Calu3 (cell line): ENCODE measurements around the gene HMCN1. TPM values are rescaled to one million over a fixed set of nuclear protein-coding genes. Genes with fewer than 3 reads are reported as not detected.

ENCODE experiments used
- BruUV-seq: library from RNA; stranded (reverse); fragments of 400-500 nt; replicated peaks from 2 replicates; lab custom pipeline; 2021; lab: Mats Ljungman, UMichigan
- CTCF ChIA-PET: fragments of 300-600 bp; sonication (Branson Sonifier 250); formaldehyde crosslinking; loops from one replicate; lab custom pipeline; 2022; ENCODE audit warnings: antibody characterized with exemption; lab: Charles Lee
- DNase-seq: peaks from one replicate; pipeline ENCODE4 v3.0.0; 2022
- H3K27ac Mint-ChIP-seq: one replicate; pipeline ENCODE4 v1.8.0; 2022; ENCODE audit warnings: mixed read lengths; ENCODE audit not compliant: unreplicated experiment
- H3K27me3 Mint-ChIP-seq: one replicate; pipeline ENCODE4 v1.8.0; 2022; ENCODE audit warnings: mixed read lengths; ENCODE audit not compliant: unreplicated experiment
- H3K36me3 Mint-ChIP-seq: one replicate; pipeline ENCODE4 v1.8.0; 2022; ENCODE audit warnings: mild to moderate bottlenecking, moderate library complexity, mixed read lengths; ENCODE audit not compliant: insufficient read depth, unreplicated experiment
- H3K4me1 Mint-ChIP-seq: one replicate; pipeline ENCODE4 v1.8.0; 2022; ENCODE audit warnings: mild to moderate bottlenecking, low read depth, mixed read lengths; ENCODE audit not compliant: unreplicated experiment
- H3K4me3 Mint-ChIP-seq: one replicate; pipeline ENCODE4 v1.8.0; 2022; ENCODE audit warnings: mild to moderate bottlenecking, low read depth, moderate library complexity, mixed read lengths; ENCODE audit not compliant: unreplicated experiment
- H3K9me3 Mint-ChIP-seq: one replicate; pipeline ENCODE4 v1.8.0; 2022; ENCODE audit warnings: low read depth, mixed read lengths; ENCODE audit not compliant: unreplicated experiment
- CTCF ChIP-seq: fragments of 200-600 bp; IDR thresholded peaks from one replicate; pipeline ENCODE4 v1.8.0; 2022; ENCODE audit warnings: antibody characterized with exemption; ENCODE audit not compliant: unreplicated experiment
- intact Hi-C: fragments of 100-400 bp; cut with micrococcal nuclease; formaldehyde crosslinking; loops from one replicate; pipeline ENCODE4 v1.10.0; 2022; ENCODE audit not compliant: unreplicated experiment
- total RNA-seq: library from RNA; stranded (reverse); gene quantifications from 2 replicates; pipeline ENCODE4 v1.2.3, GENCODE V29; 2022

The HMCN1 gene
- total RNA-seq, 1 experiment from 2014 or later: 0.05 TPM

DNA sequence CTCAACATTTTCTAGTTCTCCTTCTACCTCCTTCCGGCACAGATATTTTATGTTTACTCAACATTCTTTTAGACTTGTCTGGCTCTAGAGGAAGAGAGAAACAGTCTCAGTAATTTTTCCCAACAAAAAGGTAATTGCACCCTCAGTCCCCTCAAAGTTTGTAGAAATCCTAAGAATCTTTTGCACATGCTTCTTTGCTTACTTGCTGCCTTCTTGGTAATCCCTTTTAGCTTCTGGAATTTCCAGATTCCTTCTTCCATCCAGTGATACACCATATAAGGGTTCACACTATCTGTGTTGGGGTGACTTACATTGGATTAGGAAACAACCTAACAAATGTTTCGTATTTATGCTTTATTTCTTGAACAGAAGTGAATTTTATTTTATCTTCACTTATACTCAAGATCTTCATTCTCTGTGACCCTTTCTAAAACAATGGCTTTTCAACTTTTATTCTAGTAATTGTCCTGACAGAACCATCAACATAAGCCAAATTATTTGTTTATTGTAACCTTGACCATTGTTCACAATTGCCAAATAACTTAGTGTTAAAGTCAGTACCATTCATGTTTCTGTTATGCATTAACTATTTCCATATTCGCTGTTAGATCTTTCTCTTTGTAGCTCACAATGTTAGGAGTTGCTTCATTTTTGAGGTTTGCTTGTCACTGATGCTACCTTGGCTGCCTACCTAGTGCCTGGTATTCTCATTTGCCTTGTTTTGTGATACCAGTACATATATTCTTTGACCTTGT lies 238.1 kb downstream of the HMCN1 start:
- Mint-ChIP-seq H3K27ac (no peak overlapping the region), H3K4me3 (no peak overlapping the region), H3K4me1 (no peaks in the 10 kb centered on the region), H3K9me3 (no peaks in the 10 kb centered on the region), H3K36me3 (no peaks in the 10 kb centered on the region), H3K27me3 (no peaks in the 10 kb centered on the region)
- no peak for TF ChIP-seq CTCF
- intact Hi-C loops: no loop called here
- CTCF ChIA-PET: interaction anchor here (1.1 kb wide), 1 partner anchor 9 kb away, joined by 4 read pairs; no protein-coding TSS in a partner anchor
- BruUV-seq: no TSS peak
- DNase-seq: no peak

GRCh38 chr1:185973645-185974044 lies 239.5 kb downstream of the HMCN1 start:
- intact Hi-C loops: no loop called here

DNA sequence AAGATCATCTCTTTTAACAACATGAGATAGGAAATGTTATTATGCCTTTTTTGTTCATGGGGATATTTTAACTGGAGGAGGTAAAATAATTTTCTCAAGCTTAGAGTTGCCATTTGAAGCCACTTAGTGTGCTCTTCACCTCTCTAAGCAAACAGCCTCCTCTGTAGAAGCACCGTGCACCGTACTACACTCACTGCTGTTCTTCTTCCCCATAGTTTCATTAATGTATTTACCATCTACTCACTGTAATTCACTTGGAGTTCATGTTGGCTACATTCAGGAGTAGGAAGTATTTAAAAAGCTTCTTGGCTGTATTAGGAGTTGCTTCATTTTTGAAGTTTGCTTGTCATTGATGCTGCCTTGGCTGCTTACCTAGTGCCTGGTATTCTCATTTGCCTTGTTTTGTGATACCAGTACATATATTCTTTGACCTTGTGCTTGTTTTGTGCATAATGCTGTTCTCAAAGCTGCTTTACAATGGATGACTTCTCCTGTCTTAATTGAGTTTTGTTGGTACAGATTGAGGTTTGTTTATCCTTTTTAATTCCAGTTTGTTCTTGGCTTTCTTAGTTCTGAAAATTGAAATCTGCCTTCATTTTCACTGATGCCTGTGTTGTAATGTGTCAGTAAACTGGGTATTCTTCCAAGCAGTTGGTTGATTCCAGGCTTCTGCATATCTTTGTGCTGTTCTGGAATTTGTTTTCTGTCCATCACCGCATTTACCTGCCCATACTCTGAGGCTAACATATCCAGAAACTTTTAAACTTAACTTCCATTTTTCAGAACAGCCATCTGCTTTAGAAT lies 240.4 kb downstream of the HMCN1 start:
- H3K4me1 Mint-ChIP-seq: no peaks in the 10 kb centered on the region

More at GRCh38 chr1:185973645-185974044, 239.5 kb downstream of the HMCN1 start:
- no peak for TF ChIP-seq CTCF
- no peaks in the 10 kb centered on the region for H3K27me3 Mint-ChIP-seq
- no peaks in the 10 kb centered on the region for H3K4me1 Mint-ChIP-seq
- no peak for DNase-seq
- no TSS peak for BruUV-seq
- H3K9me3 Mint-ChIP-seq: no peaks in the 10 kb centered on the region
- CTCF ChIA-PET: no interaction called here
- no peak overlapping the region for H3K27ac Mint-ChIP-seq
- no peak overlapping the region for H3K4me3 Mint-ChIP-seq
- H3K36me3 Mint-ChIP-seq: no peaks in the 10 kb centered on the region

GRCh38 chr1:185980891-185981290 lies 246.7 kb downstream of the HMCN1 start:
- Mint-ChIP-seq H3K9me3 (no peaks in the 10 kb centered on the region), H3K36me3 (no peaks in the 10 kb centered on the region), H3K4me1 (no peaks in the 10 kb centered on the region), H3K27me3 (no peaks in the 10 kb centered on the region), H3K4me3 (no peak overlapping the region), H3K27ac (no peak overlapping the region)
- intact Hi-C loops: no loop called here
- BruUV-seq: no TSS peak
- no peak for TF ChIP-seq CTCF
- CTCF ChIA-PET: no interaction called here
- no peak for DNase-seq

More for the DNA sequence above, 240.4 kb downstream of the HMCN1 start:
- H3K27ac Mint-ChIP-seq: no peak overlapping the region
- intact Hi-C loops: no loop called here
- BruUV-seq: no TSS peak
- H3K27me3 Mint-ChIP-seq: no peaks in the 10 kb centered on the region
- no peak overlapping the region for H3K4me3 Mint-ChIP-seq
- H3K36me3 Mint-ChIP-seq: no peaks in the 10 kb centered on the region
- TF ChIP-seq CTCF: no peak
- CTCF ChIA-PET: no interaction called here
- no peak for DNase-seq
- no peaks in the 10 kb centered on the region for H3K9me3 Mint-ChIP-seq
